Measurements from ENCODE around the gene MYH3. TPM values are rescaled to one million over a fixed set of nuclear protein-coding genes. Genes with fewer than 3 reads are reported as not detected.

MYH3 gene
- total RNA-seq: 0.56 and 1.5 TPM in 2 replicates

GRCh38 chr17:10657148-10657547, at the start of gene MYH3:
Gene MYH3, minus strand, starts transcription at chr17:10657309. Its CDS starts 2,245 bp downstream, at chr17:10655064.

GRCh38 chr17:10697092-10698081, 40.3 kb upstream of the MYH3 start, which contains the start of the genes ADPRM and SCO1:
Gene ADPRM, plus strand, starts transcription at chr17:10697594. Its CDS starts 7,333 bp downstream, at chr17:10704927.
Gene SCO1, minus strand, starts transcription at chr17:10697533. Its CDS starts 26 bp downstream, at chr17:10697507.

Other genes with a start within 250 kb of the MYH3 start
- not detected in 2 replicates for gene MYH8, start 235.4 kb downstream of the MYH3 start, total RNA-seq
- gene MYH4, start 187.8 kb downstream of the MYH3 start, total RNA-seq: not detected in 2 replicates
- gene MYH1, start 138.8 kb downstream of the MYH3 start, total RNA-seq: not detected in 2 replicates
- gene MYH2, start 107.7 kb downstream of the MYH3 start, total RNA-seq: not detected in 2 replicates
- gene SCO1, start 40.2 kb upstream of the MYH3 start, total RNA-seq: 26.6 and 27.9 TPM in 2 replicates
- gene ADPRM, start 40.3 kb upstream of the MYH3 start, total RNA-seq: 14.3 and 14.8 TPM in 2 replicates
- gene TMEM220, start 72.7 kb upstream of the MYH3 start, total RNA-seq: 3.6 and 5.1 TPM in 2 replicates
- gene TMEM238L, start 146.8 kb upstream of the MYH3 start, total RNA-seq: not detected in 2 replicates
- gene PIRT, start 180.8 kb upstream of the MYH3 start, total RNA-seq: not detected in 2 replicates